HAP-1 (cell line): Measurements from ENCODE around the gene BPIFB2.

Experiments used
- DNase-seq, 2 experiments: peaks; one replicate each; pipeline ENCODE4 v3.0.0-alpha.2; 2016 to 2020; ENCODE audit warnings: low spot score in 2 of 2
- H3K27me3 ChIP-seq: fragments of 250-450 bp; sonication (Bioruptor Pico); 2 replicates; pipeline ENCODE4 v1.5.1; 2020; ENCODE audit warnings: low read depth, mild to moderate bottlenecking, moderate library complexity
- H3K36me3 ChIP-seq: fragments of 250-450 bp; sonication (Bioruptor Pico); replicated peaks from 2 replicates; pipeline ENCODE4 v1.5.1; 2020; ENCODE audit warnings: mild to moderate bottlenecking
- H3K4me1 ChIP-seq: fragments of 250-450 bp; sonication (Bioruptor Pico); 2 replicates; pipeline ENCODE4 v1.5.1; 2020; ENCODE audit warnings: mild to moderate bottlenecking
- H3K4me3 ChIP-seq: fragments of 250-450 bp; sonication (Bioruptor Pico); 2 replicates; pipeline ENCODE4 v1.5.1; 2020; ENCODE audit warnings: mild to moderate bottlenecking, moderate library complexity
- H3K9me3 ChIP-seq: fragments of 250-450 bp; sonication (Bioruptor Pico); 2 replicates; pipeline ENCODE4 v1.5.1; 2020; ENCODE audit warnings: mild to moderate bottlenecking, moderate library complexity
- in situ Hi-C: fragments of 300-500 bp; cut with MboI; formaldehyde crosslinking; loops from 3 replicates; pipeline ENCODE4 v1.14.3; 2020; ENCODE audit warnings: low sequenced_read_pairs, inconsistent platforms, mixed read lengths

The BPIFB2 gene

DNA sequence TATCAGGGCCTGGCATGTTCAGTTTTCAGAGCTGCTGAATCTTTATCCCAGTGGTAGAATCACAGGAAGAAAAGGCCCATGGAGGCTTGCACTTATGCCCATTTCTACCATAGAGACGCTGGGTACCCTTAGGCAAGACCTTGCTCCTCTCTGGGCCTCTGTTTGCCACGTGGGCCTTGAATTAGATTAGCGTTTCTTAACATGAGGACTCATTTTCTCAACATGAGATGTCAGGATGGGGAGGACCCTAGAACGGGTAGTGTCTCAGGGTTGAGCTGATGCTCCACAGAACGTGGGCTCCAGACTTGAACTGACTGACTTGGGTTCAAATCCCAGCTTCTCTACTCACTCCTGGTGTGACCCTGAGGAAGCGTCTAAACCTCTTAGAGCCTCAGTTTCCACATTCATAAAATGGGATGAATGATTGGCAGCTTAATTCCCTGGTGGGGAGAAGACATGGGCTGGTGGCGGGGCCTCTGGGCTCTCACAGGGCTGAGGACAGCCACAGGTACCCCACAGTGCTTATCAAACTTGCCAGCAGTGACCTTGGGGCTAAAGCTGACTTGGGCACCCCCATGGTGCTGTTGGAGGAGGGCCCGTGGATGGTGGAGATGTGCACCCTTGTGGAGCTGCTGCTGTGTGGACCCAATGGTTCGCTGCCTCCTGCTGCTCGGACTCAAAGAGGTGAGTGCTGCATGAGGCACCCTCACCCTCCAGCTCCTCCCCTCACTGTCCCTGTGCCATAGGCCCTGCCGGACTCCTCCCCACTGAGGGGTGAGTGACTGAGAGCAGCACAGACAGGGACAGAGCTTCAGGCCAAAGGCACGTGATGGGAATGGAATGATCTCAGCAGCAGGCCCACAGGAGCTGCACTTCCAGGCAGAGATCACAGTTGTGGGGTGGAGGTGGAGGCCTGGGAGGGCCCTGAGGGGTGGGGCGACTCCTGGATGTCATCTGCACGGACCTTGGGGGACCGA, 31.5 kb upstream of the BPIFB2 start:
- no peak for DNase-seq
- Histone ChIP-seq H3K4me3 (no peak overlapping the region), H3K27me3 (no peaks in the 10 kb centered on the region), H3K36me3 (no peaks in the 10 kb centered on the region), H3K4me1 (no peaks in the 10 kb centered on the region), H3K9me3 (no peaks in the 10 kb centered on the region)
- in situ Hi-C loops, result no loop called here

DNA sequence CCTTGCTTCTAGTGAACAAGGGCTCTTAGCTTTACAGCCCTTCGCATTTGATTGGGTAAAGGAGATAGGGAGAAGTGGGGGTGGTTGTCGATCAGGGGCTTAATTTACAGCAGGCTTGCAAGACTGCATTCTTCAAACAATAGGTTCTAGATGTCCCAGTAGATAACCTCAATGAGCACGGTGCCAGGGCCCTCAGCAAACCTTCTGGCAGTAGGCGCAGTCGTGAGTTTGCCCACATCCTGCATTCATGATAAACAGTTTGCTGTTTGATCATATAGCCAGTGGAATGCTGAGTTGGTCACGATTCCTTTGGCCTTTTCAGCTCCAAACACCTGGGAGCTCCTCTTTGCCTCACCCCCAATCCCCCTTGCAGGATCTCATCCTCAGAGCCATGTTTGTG, 30.8 kb upstream of the BPIFB2 start:
- Histone ChIP-seq H3K27me3 (no peaks in the 10 kb centered on the region), H3K36me3 (no peaks in the 10 kb centered on the region), H3K4me3 (no peak overlapping the region), H3K4me1 (no peaks in the 10 kb centered on the region), H3K9me3 (no peaks in the 10 kb centered on the region)
- no peak for DNase-seq
- in situ Hi-C loops, result no loop called here

GRCh38 chr20:32977281-32978008, 30.1 kb upstream of the BPIFB2 start:
- no peak for DNase-seq
- in situ Hi-C loops, result no loop called here
- Histone ChIP-seq H3K27me3 (no peaks in the 10 kb centered on the region), H3K36me3 (no peaks in the 10 kb centered on the region), H3K4me1 (no peaks in the 10 kb centered on the region), H3K9me3 (no peaks in the 10 kb centered on the region), H3K4me3 (no peak overlapping the region)

- in situ Hi-C loops, result no loop called here
Measured at GRCh38 chr20:32978009-32978335, 29.5 kb upstream of the BPIFB2 start.

GRCh38 chr20:32979201-32979998, 28.1 kb upstream of the BPIFB2 start:
- Histone ChIP-seq H3K27me3 (no peaks in the 10 kb centered on the region), H3K4me3 (no peak overlapping the region), H3K4me1 (no peaks in the 10 kb centered on the region), H3K9me3 (no peaks in the 10 kb centered on the region), H3K36me3 (no peaks in the 10 kb centered on the region)
- DNase-seq, result no peak
- in situ Hi-C loops, result no loop called here

More at GRCh38 chr20:32978009-32978335, 29.5 kb upstream of the BPIFB2 start:
- Histone ChIP-seq H3K4me3 (no peak overlapping the region), H3K27me3 (no peaks in the 10 kb centered on the region), H3K4me1 (no peaks in the 10 kb centered on the region), H3K36me3 (no peaks in the 10 kb centered on the region), H3K9me3 (no peaks in the 10 kb centered on the region)
- DNase-seq, result no peak

GRCh38 chr20:32980131-32980941, 27.2 kb upstream of the BPIFB2 start:
- no peaks in the 10 kb centered on the region for H3K36me3 ChIP-seq
- H3K4me3 ChIP-seq, result no peak overlapping the region
- in situ Hi-C loops, result loop anchor here (10.0 kb wide), 1 partner anchor 64 kb away; no protein-coding TSS in a partner anchor
- H3K27me3 ChIP-seq, result no peaks in the 10 kb centered on the region
- H3K4me1 ChIP-seq, result no peaks in the 10 kb centered on the region
- DNase-seq, result no peak
- no peaks in the 10 kb centered on the region for H3K9me3 ChIP-seq

- in situ Hi-C loops, result loop anchor here (10.0 kb wide), 1 partner anchor 64 kb away; no protein-coding TSS in a partner anchor
- H3K4me1 ChIP-seq, result no peaks in the 10 kb centered on the region
- no peak for DNase-seq
- H3K36me3 ChIP-seq, result no peaks in the 10 kb centered on the region
- no peaks in the 10 kb centered on the region for H3K27me3 ChIP-seq
- no peaks in the 10 kb centered on the region for H3K9me3 ChIP-seq
- H3K4me3 ChIP-seq, result no peak overlapping the region
Measured at GRCh38 chr20:32980990-32981389, 26.5 kb upstream of the BPIFB2 start.

DNA sequence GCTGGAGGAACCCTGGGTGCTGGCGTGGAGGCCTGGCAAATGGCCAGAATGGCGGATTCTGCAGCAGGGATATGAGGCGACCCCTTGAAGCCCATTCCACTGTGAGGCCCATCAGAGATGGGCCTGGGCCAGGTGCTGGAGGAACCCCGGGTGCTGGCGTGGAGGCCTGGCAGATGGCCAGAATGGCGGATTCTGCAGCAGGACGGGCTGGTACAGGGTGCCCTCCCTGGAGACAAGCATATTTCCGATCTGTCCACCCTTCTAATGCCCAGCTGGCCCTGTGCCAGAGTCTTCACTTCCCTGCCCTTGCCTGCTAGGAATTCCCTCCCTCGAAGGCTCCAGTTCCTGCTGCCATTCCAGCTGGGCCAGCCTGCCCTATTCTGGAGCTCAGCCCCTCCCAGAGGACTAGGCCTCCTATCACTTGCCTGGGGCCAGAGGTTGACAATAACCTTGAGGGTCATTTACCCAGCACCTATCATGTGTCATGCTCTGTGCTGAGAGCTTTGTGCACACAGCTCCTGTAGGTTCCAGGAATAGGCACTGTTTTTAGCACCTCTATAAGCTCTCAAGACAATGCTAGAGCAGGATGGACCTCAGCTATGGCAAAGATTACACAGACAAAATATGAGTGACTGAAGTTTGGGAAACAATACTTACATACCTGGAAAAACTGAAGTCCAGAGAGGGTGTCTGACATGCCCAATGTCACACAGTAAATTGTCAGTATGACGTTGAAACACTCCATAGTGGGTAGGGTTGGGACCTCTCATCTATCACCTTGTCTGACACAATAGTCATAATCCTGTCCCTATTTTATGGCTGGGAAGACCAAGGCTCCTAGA, 24.7 kb upstream of the BPIFB2 start:
- Histone ChIP-seq H3K27me3 (no peaks in the 10 kb centered on the region), H3K9me3 (no peaks in the 10 kb centered on the region), H3K4me1 (no peaks in the 10 kb centered on the region), H3K4me3 (no peak overlapping the region), H3K36me3 (no peaks in the 10 kb centered on the region)
- peak in 1 of 2 experiments; percentile 24 for DNase-seq
- in situ Hi-C loops, result loop anchor here (10.0 kb wide), 1 partner anchor 62 kb away; no protein-coding TSS in a partner anchor

DNA sequence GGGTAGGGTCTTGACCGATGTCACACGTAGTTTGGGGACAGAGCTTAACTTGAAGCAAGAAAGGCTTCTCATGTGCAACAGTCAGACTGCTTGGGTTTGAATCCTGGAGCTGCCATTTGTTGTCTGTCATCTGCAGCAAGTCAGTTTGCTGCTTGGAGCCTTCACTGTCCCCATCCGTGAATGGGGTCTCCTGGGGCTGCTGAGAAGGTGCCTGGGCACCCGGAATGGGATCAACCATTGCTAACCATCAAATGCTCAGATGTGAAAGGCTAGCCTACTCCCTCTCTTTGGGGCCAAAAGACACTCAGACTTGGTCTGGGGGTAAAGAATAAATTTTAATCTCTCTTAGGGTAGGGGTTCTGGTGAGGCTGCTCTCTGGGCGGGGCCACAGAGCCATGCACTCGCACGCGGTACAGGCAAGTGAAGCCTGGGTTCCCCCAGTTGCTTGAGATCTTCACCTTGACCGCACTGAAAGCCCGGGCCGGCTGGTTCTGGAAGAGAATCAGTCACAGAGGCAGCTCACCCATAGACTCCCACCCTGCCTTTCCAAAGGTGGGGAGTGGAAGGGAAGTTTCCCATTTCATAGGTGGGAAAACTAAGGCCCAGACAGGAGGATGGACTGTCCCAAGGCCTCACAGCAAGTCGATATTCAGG, 23.9 kb upstream of the BPIFB2 start:
- Histone ChIP-seq H3K9me3 (no peaks in the 10 kb centered on the region), H3K27me3 (no peaks in the 10 kb centered on the region), H3K4me1 (no peaks in the 10 kb centered on the region), H3K36me3 (no peaks in the 10 kb centered on the region), H3K4me3 (no peak overlapping the region)
- DNase-seq, result no peak
- in situ Hi-C loops, result loop anchor here (10.0 kb wide), 1 partner anchor 61 kb away; no protein-coding TSS in a partner anchor

GRCh38 chr20:32984196-32984595, 23.3 kb upstream of the BPIFB2 start:
- in situ Hi-C loops, result loop anchor here (10.0 kb wide), 1 partner anchor 61 kb away; no protein-coding TSS in a partner anchor
- H3K9me3 ChIP-seq, result no peaks in the 10 kb centered on the region
- H3K27me3 ChIP-seq, result no peaks in the 10 kb centered on the region
- no peaks in the 10 kb centered on the region for H3K4me1 ChIP-seq
- H3K4me3 ChIP-seq, result no peak overlapping the region
- peak in 1 of 2 experiments; percentile 35 for DNase-seq
- no peaks in the 10 kb centered on the region for H3K36me3 ChIP-seq

- Histone ChIP-seq H3K27me3 (no peaks in the 10 kb centered on the region), H3K4me3 (no peak overlapping the region), H3K4me1 (no peaks in the 10 kb centered on the region), H3K36me3 (no peaks in the 10 kb centered on the region), H3K9me3 (no peaks in the 10 kb centered on the region)
- DNase-seq, result no peak
- in situ Hi-C loops, result loop anchor here (10.0 kb wide), 1 partner anchor 60 kb away; no protein-coding TSS in a partner anchor
Measured at GRCh38 chr20:32984631-32985354, 22.7 kb upstream of the BPIFB2 start.
